Trophoblast cell (in vitro differentiated cells and primary cell): ENCODE results near the gene DDX41.

Source experiments
- DNase-seq, 2 donors: peaks; one replicate each; pipeline ENCODE4 v3.0.0-alpha.2; 2016
- H2AFZ ChIP-seq: 2 replicates; pipeline ENCODE4 v1.6.1; 2013; ENCODE audit warnings: low read length, moderate library complexity, mild to moderate bottlenecking; ENCODE audit not compliant: insufficient read depth, poor library complexity
- H2AK5ac ChIP-seq: 2 replicates; pipeline ENCODE4 v1.6.1; 2013; ENCODE audit warnings: mild to moderate bottlenecking, low read length
- H2BK120ac ChIP-seq: 2 replicates; pipeline ENCODE4 v1.6.1; 2013; ENCODE audit warnings: low read length, mild to moderate bottlenecking, moderate library complexity; ENCODE audit not compliant: insufficient read depth, poor library complexity
- H2BK12ac ChIP-seq: 2 replicates; pipeline ENCODE4 v1.6.1; 2013; ENCODE audit warnings: mild to moderate bottlenecking, low read length, moderate library complexity
- H2BK5ac ChIP-seq: 2 replicates; pipeline ENCODE4 v1.6.1; 2013; ENCODE audit warnings: low read length, low read depth, moderate library complexity, mild to moderate bottlenecking; ENCODE audit not compliant: poor library complexity
- H3K14ac ChIP-seq: 2 replicates; pipeline ENCODE4 v1.6.1; 2013; ENCODE audit warnings: mild to moderate bottlenecking, low read length
- H3K18ac ChIP-seq: 2 replicates; pipeline ENCODE4 v1.6.1; 2013; ENCODE audit warnings: mild to moderate bottlenecking, low read length
- H3K23ac ChIP-seq: 2 replicates; pipeline ENCODE4 v1.6.1; 2013; ENCODE audit warnings: low read length
- H3K27ac ChIP-seq: 2 replicates; pipeline ENCODE4 v1.5.1; 2013; ENCODE audit warnings: low read depth, mild to moderate bottlenecking, inconsistent platforms, low read length, moderate library complexity
- H3K27me3 ChIP-seq: 2 replicates; pipeline ENCODE4 v1.6.1; 2013; ENCODE audit warnings: inconsistent platforms, mild to moderate bottlenecking, low read length, moderate library complexity; ENCODE audit not compliant: insufficient read depth
- H3K36me3 ChIP-seq, 2 experiments: 1 replicate in 1 of 2; 2 replicates in 1 of 2; pipeline ENCODE4 v1.6.1; 2013; ENCODE audit warnings: low read length in 2 of 2, mild to moderate bottlenecking in 2 of 2, moderate library complexity in 1 of 2; ENCODE audit not compliant: insufficient read depth in 2 of 2, control insufficient read depth in 1 of 2
- H3K4ac ChIP-seq: 2 replicates; pipeline ENCODE4 v1.6.1; 2013; ENCODE audit warnings: low read depth, mild to moderate bottlenecking, low read length, moderate library complexity
- H3K4me1 ChIP-seq, 2 experiments: 1 replicate in 1 of 2; 2 replicates in 1 of 2; pipeline ENCODE4 v1.6.1; 2013; ENCODE audit warnings: low read length in 2 of 2, mild to moderate bottlenecking in 2 of 2, moderate library complexity in 1 of 2; ENCODE audit not compliant: insufficient read depth in 2 of 2, control insufficient read depth in 1 of 2
- H3K4me2 ChIP-seq: 2 replicates; pipeline ENCODE4 v1.6.1; 2013; ENCODE audit warnings: inconsistent platforms, mild to moderate bottlenecking, low read length, moderate library complexity
- H3K4me3 ChIP-seq: 2 replicates; pipeline ENCODE4 v1.5.1; 2013; ENCODE audit warnings: mild to moderate bottlenecking, low read depth, low read length, inconsistent platforms
- H3K79me1 ChIP-seq: one replicate; pipeline ENCODE4 v1.6.1; 2013; ENCODE audit warnings: low read length
- H3K79me2 ChIP-seq: 2 replicates; pipeline ENCODE4 v1.6.1; 2013; ENCODE audit warnings: low read length, mild to moderate bottlenecking; ENCODE audit not compliant: control insufficient read depth, insufficient read depth, poor library complexity
- H3K9ac ChIP-seq: 2 replicates; pipeline ENCODE4 v1.6.1; 2013; ENCODE audit warnings: mild to moderate bottlenecking, low read length
- H3K9me3 ChIP-seq: 2 replicates; pipeline ENCODE4 v1.6.1; 2013; ENCODE audit warnings: low read depth, mild to moderate bottlenecking, control low read depth, inconsistent platforms, low read length; ENCODE audit not compliant: insufficient read depth
- H4K12ac ChIP-seq: 2 replicates; pipeline ENCODE4 v1.6.1; 2013; ENCODE audit warnings: low read depth, mild to moderate bottlenecking, low read length, moderate library complexity
- H4K8ac ChIP-seq: 2 replicates; pipeline ENCODE4 v1.6.1; 2013; ENCODE audit warnings: low read depth, mild to moderate bottlenecking, low read length, moderate library complexity
- H4K91ac ChIP-seq: one replicate; pipeline ENCODE4 v1.6.1; 2013; ENCODE audit warnings: low read depth, mild to moderate bottlenecking, low read length, moderate library complexity
- WGBS: extraction: QIAGEN DNeasy Blood & Tissue Kit; methylation state at CpG from one replicate; pipeline ENCODE4 v1.1.7; 2013; ENCODE audit warnings: missing lambda C conversion rate; ENCODE audit not compliant: insufficient read length, insufficient coverage; ENCODE audit errors: extremely low coverage; 5-methylcytosine and 5-hydroxymethylcytosine counted together

Gene DDX41

DNA sequence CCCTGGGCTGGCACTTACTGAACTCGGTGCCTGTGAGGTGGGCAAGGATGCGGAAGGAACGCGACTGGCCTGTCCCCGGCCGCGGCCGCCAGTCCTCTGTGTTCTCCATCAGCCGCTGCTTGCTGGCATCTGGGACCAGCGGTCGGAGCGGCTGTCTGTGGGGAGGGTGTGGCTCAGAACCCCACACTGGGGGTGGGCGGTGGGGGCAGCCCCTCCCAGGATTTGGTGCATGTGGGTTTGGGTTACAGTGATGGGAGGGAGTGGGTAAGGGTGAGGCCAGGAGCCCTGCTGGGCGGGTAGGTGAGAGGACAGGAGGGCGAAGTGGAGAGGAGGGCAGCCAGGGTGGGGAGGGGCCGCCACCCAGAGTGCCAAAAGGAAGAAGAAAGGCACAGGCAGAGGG is 25.8 kb downstream of the DDX41 start:
- no peak overlapping the region for H3K27ac ChIP-seq
- WGBS, result no CpG with 5 or more reads among the region's 16 CpGs

DNA sequence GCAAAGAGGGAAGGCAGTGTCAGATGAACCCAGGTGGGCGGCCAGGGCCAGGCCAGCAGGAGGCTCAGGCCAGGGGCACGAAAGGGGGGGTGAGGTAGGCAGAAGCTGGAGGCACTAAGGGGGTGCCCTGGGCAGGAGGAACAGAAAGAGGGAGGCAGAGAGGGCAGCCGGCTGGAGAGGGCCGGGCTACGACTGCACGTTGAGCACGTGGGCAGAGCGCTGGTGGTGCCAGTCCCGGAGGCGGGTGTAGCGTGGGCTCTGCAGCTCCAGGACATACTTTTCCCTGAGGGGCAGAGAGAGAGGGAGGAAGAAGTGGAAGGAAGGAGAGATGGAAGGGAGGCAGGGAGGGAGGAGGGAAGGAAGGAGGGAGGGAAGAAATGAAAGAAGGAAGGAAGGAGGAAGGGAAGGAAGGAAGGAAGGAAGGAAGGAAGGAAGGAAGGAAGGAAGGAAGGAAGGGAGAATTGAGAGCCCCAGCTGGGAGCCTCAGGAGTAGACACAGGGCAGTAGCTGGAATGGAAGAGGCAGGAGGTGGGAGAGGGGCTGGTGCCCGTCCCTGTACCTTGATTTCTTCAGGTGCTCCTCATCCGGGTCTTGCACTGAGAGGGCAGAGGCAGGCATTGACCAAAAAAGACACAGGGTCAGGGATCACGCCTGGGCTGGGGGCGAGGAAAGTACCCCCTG is 26.3 kb downstream of the DDX41 start:
- H3K4me1 ChIP-seq, result peaks cover 26 to 35% of the 10 kb centered on the region in 2 experiments
- no peak overlapping the region for H2AK5ac ChIP-seq
- H3K9me3 ChIP-seq, result no peaks in the 10 kb centered on the region
- no peak overlapping the region for H4K12ac ChIP-seq
- no peak overlapping the region for H3K4me3 ChIP-seq
- no peak overlapping the region for H4K8ac ChIP-seq
- H4K91ac ChIP-seq, result no peak overlapping the region
- H3K27ac ChIP-seq, result no peak overlapping the region
- H2AFZ ChIP-seq, result no peak overlapping the region
- H3K4me2 ChIP-seq, result no peak overlapping the region
- H3K9ac ChIP-seq, result no peak overlapping the region
- no peak overlapping the region for H2BK120ac ChIP-seq
- no peak overlapping the region for H2BK5ac ChIP-seq
- no peaks in the 10 kb centered on the region for H3K27me3 ChIP-seq
- H2BK12ac ChIP-seq, result no peak overlapping the region
- H3K14ac ChIP-seq, result no peak overlapping the region
- WGBS, result no CpG with 5 or more reads among the region's 15 CpGs
- no peak for DNase-seq
- H3K4ac ChIP-seq, result no peak overlapping the region
- H3K23ac ChIP-seq, result no peak overlapping the region
- peaks cover 21% of the 10 kb centered on the region for H3K79me1 ChIP-seq
- H3K79me2 ChIP-seq, result peaks cover 7% of the 10 kb centered on the region
- H3K36me3 ChIP-seq, result peaks cover 87 to 89% of the 10 kb centered on the region in 2 experiments
- H3K18ac ChIP-seq, result no peak overlapping the region

More for the DNA sequence above, 25.8 kb downstream of the DDX41 start:
- Histone ChIP-seq H3K4ac (no peak overlapping the region), H3K9me3 (no peaks in the 10 kb centered on the region), H3K79me1 (peaks cover 26% of the 10 kb centered on the region), H3K18ac (no peak overlapping the region), H4K8ac (no peak overlapping the region), H4K91ac (no peak overlapping the region), H3K9ac (no peak overlapping the region), H2BK120ac (no peak overlapping the region), H4K12ac (no peak overlapping the region), H2AFZ (no peak overlapping the region), H2BK12ac (no peak overlapping the region), H2BK5ac (no peak overlapping the region), H3K23ac (no peak overlapping the region), H3K36me3 (peaks cover 86 to 90% of the 10 kb centered on the region in 2 experiments), H3K4me1 (peaks cover 32 to 41% of the 10 kb centered on the region in 2 experiments), H3K79me2 (peaks cover 9% of the 10 kb centered on the region), H3K14ac (no peak overlapping the region), H2AK5ac (no peak overlapping the region), H3K4me3 (no peak overlapping the region), H3K4me2 (no peak overlapping the region), H3K27me3 (no peaks in the 10 kb centered on the region)
- no peak for DNase-seq

DNA sequence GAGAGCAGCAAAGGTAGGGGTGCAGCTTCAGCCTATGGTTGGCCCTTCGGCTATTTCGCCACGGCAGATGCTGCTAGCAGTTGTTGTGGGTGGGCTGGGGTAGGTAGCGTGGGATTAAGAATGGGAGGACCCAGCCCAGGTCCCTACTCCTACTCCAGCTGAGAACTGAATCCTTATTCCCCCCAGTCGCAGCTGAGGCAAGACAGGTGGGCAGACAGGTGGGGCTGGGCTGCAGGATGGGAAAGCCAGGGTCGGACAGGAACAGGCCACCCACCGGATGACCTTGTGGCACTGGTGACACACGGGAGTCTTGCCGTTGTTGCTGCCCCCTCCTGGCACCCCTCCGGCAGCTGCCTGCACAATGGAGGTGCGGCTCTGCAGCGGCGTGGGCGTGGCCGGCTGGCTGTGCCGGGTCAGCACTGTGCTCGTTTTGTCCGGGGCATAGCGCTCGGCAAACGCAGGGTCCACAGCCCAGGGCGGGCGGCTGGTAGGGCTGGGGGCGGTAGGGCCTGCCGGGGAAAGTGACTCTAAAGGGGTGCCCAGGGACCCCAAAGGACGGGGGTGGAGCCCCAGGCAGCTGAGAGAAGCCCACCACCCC is 27.5 kb downstream of the DDX41 start:
- peaks cover 10% of the 10 kb centered on the region for H3K79me1 ChIP-seq
- WGBS, result no CpG with 5 or more reads among the region's 26 CpGs
- H2AFZ ChIP-seq, result no peak overlapping the region
- no peaks in the 10 kb centered on the region for H3K27me3 ChIP-seq
- no peak overlapping the region for H2BK12ac ChIP-seq
- H3K4me1 ChIP-seq, result peaks cover 18 to 23% of the 10 kb centered on the region in 2 experiments
- H3K9me3 ChIP-seq, result no peaks in the 10 kb centered on the region
- H3K4me2 ChIP-seq, result no peak overlapping the region
- H2BK5ac ChIP-seq, result no peak overlapping the region
- H3K36me3 ChIP-seq, result peaks cover 92 to 94% of the 10 kb centered on the region in 2 experiments
- no peak overlapping the region for H3K4ac ChIP-seq
- H3K9ac ChIP-seq, result no peak overlapping the region
- H2BK120ac ChIP-seq, result no peak overlapping the region
- no peak overlapping the region for H3K14ac ChIP-seq
- H4K12ac ChIP-seq, result no peak overlapping the region
- H3K23ac ChIP-seq, result no peak overlapping the region
- no peak overlapping the region for H4K91ac ChIP-seq
- H3K27ac ChIP-seq, result no peak overlapping the region
- no peak overlapping the region for H4K8ac ChIP-seq
- H3K18ac ChIP-seq, result no peak overlapping the region
- no peak overlapping the region for H2AK5ac ChIP-seq
- no peak overlapping the region for H3K4me3 ChIP-seq
- DNase-seq, result no peak
- H3K79me2 ChIP-seq, result peaks cover 2% of the 10 kb centered on the region

- no peak for DNase-seq
- no peaks in the 10 kb centered on the region for H3K9me3 ChIP-seq
Observed at GRCh38 chr5:177487975-177488374, 28.8 kb downstream of the DDX41 start.

More at GRCh38 chr5:177487975-177488374, 28.8 kb downstream of the DDX41 start:
- no peak overlapping the region for H3K18ac ChIP-seq
- no peak overlapping the region for H4K12ac ChIP-seq
- peaks cover 6 to 10% of the 10 kb centered on the region in 2 experiments for H3K4me1 ChIP-seq
- H3K23ac ChIP-seq, result no peak overlapping the region
- H4K8ac ChIP-seq, result no peak overlapping the region
- H3K4me2 ChIP-seq, result no peak overlapping the region
- H3K27ac ChIP-seq, result no peak overlapping the region
- peaks cover 92 to 95% of the 10 kb centered on the region in 2 experiments for H3K36me3 ChIP-seq
- H3K79me1 ChIP-seq, result no peaks in the 10 kb centered on the region
- H3K4ac ChIP-seq, result no peak overlapping the region
- H4K91ac ChIP-seq, result no peak overlapping the region
- no peak overlapping the region for H3K9ac ChIP-seq
- no peak overlapping the region for H2AK5ac ChIP-seq
- no CpG with 5 or more reads among the region's 15 CpGs for whole genome bisulfite sequencing
- H2BK12ac ChIP-seq, result no peak overlapping the region
- H2AFZ ChIP-seq, result no peak overlapping the region
- H2BK120ac ChIP-seq, result no peak overlapping the region
- H3K79me2 ChIP-seq, result no peaks in the 10 kb centered on the region
- no peak overlapping the region for H2BK5ac ChIP-seq
- no peak overlapping the region for H3K4me3 ChIP-seq
- H3K27me3 ChIP-seq, result no peaks in the 10 kb centered on the region
- no peak overlapping the region for H3K14ac ChIP-seq
